Rectal smooth muscle tissue (tissue), 1 donor: ENCODE results near the gene CHPF.

Source experiments
- H3K27ac ChIP-seq: one replicate; pipeline ENCODE4 v1.7.0; 2013; ENCODE audit warnings: low read depth, low read length, inconsistent platforms
- H3K27me3 ChIP-seq: one replicate; pipeline ENCODE4 v1.7.0; 2013; ENCODE audit warnings: low read length; ENCODE audit not compliant: control insufficient read depth, insufficient read depth
- H3K36me3 ChIP-seq: one replicate; pipeline ENCODE4 v1.7.0; 2013; ENCODE audit warnings: low read length; ENCODE audit not compliant: control insufficient read depth, insufficient read depth
- H3K4me1 ChIP-seq: one replicate; pipeline ENCODE4 v1.7.0; 2013; ENCODE audit warnings: low read length; ENCODE audit not compliant: control insufficient read depth, insufficient read depth
- H3K4me3 ChIP-seq: one replicate; pipeline ENCODE4 v1.7.0; 2013; ENCODE audit warnings: low read length
- H3K9ac ChIP-seq: one replicate; pipeline ENCODE4 v1.7.0; 2013; ENCODE audit warnings: low read length

Gene CHPF

DNA sequence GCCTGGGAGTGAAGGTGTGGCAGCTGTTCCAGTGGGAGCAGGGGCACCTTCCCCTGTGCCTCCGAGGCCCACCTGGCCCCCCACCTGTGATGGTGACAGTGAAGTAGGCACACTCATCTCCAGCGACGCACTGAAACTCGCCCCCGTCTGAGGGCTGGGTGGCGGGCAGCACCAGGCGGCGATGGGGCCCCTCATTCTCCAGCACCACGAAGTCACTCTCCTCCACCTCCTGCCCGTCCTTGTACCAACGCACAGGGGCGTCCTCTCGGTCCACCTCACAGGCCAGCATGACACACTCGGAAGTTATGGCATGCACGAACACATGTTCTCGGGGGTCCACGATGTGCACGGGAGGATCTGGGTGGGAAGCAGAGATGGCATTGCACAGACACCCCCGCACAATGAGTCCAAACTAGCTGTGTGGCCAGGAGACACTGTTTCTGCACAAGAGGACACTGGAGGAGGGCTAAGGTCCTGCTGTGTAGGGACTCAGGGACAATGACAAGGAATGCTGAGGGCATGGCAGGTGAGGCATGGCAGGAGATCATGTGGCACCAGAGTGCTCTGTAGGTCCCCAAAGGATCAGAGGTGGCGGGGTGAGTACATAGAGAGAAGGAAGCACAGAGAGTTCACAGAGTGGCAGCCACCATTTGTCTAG, 19.8 kb upstream of the CHPF start:
- Histone ChIP-seq H3K27ac (no peak overlapping the region), H3K9ac (no peak overlapping the region), H3K4me3 (no peak overlapping the region), H3K36me3 (peaks cover 3% of the 10 kb centered on the region), H3K27me3 (no peaks in the 10 kb centered on the region), H3K4me1 (no peaks in the 10 kb centered on the region)

DNA sequence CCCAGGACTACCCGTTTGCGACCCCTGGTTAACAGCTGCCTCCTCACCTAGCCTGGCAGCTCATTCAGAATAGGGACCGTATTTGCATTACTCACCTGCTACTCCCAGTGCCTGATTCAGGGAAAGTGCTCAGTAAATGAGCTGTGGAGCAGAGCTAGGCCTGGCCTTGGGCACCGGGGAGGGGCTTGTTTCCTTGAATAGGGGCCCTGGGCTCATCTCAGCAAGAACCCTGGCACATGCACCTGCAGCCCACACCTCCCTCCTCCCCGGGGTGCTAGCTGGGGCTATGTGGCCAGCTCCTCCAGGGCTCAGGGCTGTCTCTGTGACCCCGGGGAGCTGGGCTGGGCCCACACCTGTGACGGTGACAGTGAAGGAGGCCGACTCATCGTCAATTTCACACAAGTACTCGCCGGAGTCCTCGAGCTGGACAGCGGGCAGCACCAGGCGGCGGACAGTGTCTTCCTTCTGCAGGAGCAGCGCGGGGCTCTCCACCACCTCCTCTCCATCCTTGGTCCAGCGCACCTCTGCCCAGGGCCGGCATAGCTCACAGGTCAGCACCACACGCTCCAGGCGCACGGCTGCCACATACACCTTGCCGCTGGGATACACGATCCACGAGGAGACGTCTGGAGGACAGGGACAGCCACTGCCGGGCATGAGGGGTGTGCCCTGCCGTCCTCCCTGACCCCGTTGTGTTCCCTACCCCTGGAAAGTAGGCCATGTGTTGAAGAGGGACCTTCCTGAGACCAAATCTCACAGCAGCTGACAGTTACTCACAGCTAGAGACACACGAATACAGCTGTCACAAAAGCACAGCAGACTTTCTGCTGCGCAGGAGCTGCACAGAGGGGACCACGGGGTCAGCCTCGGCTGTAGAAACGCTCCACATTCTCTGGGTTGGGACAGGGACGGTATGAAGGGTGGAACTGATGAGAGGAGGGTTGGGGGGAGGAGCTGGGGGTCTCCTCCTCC, 18.7 kb upstream of the CHPF start:
- H3K27ac ChIP-seq = no peak overlapping the region
- H3K4me1 ChIP-seq = no peaks in the 10 kb centered on the region
- H3K9ac ChIP-seq = no peak overlapping the region
- H3K4me3 ChIP-seq = no peak overlapping the region
- H3K27me3 ChIP-seq = no peaks in the 10 kb centered on the region
- peaks cover 3% of the 10 kb centered on the region for H3K36me3 ChIP-seq

DNA sequence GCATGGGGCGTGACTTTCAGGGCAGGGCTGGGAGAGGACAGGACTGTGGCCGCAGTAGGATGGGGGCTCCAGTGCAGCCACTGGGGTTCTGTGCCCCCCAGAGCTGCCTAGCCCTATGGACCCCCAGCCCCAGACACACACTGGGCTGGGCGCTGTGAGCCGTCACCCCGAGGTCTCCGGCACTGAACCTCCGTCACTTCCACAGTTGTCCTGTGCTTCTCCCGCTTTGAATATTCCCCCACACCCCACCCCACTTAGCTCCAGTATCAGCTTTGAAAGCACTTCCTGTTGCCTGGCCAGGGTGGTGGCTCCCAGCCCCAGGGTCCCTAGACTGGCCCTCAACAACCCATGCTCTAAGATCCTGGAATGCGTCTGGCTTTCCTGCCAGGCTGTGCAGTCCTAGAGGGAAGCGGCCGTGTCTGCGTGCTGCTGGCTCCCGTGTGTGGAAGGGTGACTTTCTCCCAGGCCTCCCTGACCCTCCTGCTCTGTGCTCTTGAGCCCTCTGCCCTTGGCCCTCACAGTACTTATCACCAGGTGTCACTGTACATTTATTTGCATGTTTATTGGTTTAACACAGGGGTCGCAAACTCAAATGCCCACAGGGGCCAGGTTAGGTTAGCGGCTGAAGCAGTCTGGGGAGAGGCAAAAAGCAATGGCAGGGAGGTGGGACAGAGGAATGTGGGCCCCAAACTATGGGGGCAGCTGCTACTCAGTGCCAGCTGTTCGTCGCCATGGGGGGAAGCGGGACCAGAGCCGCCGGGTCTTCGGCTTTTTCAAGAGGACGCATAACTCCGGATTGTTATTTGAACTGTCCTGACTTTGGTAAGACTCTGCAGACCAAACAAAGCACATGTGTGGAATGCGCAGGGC, 17.8 kb upstream of the CHPF start:
- H3K27me3 ChIP-seq = no peaks in the 10 kb centered on the region
- H3K4me3 ChIP-seq = no peak overlapping the region
- no peaks in the 10 kb centered on the region for H3K4me1 ChIP-seq
- no peak overlapping the region for H3K9ac ChIP-seq
- H3K36me3 ChIP-seq = no peaks in the 10 kb centered on the region
- no peak overlapping the region for H3K27ac ChIP-seq

DNA sequence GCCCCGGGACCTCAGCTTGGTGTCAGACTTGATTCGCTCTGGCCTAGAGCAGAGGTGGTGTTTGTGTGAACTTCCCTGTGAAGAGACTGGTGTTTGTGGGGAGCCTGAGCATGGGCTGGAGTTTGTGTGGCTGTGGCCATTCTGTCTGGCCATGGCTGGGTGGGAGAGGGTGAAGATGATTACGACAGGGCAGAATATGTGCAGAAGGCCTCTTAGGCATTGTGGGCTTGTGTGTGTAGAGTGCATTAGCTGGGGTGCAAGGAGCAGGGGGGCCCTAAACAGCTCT, 17.2 kb upstream of the CHPF start:
- H3K27ac ChIP-seq = no peak overlapping the region
- H3K27me3 ChIP-seq = no peaks in the 10 kb centered on the region
- H3K36me3 ChIP-seq = no peaks in the 10 kb centered on the region
- no peak overlapping the region for H3K4me3 ChIP-seq
- H3K4me1 ChIP-seq = no peaks in the 10 kb centered on the region
- no peak overlapping the region for H3K9ac ChIP-seq

DNA sequence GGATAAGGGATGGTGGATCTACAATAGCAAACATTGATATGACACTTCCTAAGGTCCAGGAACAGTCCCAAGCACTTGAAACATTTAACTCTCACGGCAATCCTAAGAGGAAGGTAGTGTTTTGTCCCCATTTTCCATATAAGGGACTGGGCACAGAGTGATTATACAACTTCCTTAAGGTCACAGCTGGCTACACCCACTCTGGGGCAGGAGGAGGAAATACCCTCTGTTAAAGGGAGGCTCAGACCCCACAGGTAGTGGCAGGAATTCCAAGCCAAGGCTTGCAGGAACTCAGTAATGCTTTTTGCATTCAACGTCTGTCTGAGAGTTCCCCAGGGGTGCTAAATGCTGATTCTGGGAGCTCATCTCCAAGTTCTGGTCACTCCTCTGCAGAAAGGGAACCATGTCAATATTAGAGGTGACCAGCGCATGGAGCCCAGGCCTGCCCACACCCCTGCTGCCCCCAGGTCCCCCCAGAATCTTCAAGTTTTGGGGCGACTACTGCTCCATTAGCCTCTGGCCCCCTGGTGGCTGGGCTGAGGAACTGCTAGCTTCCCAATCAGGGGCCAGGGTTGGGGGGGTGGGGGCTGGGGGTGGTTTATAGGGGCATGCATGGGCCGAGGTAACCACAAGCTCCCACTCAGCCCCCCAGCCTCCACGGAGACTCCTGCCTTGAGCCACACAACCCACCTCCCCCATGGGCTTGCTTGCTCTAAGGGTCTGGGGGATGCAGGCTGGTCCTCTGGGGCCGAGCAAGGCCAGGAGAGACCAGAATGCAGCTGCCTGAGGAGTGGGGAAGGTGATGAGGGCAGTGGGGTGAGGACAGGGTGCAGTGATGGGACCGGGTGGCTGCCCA, 16.7 kb upstream of the CHPF start:
- no peaks in the 10 kb centered on the region for H3K36me3 ChIP-seq
- H3K27ac ChIP-seq = no peak overlapping the region
- H3K4me3 ChIP-seq = no peak overlapping the region
- H3K27me3 ChIP-seq = no peaks in the 10 kb centered on the region
- H3K9ac ChIP-seq = no peak overlapping the region
- H3K4me1 ChIP-seq = no peaks in the 10 kb centered on the region

DNA sequence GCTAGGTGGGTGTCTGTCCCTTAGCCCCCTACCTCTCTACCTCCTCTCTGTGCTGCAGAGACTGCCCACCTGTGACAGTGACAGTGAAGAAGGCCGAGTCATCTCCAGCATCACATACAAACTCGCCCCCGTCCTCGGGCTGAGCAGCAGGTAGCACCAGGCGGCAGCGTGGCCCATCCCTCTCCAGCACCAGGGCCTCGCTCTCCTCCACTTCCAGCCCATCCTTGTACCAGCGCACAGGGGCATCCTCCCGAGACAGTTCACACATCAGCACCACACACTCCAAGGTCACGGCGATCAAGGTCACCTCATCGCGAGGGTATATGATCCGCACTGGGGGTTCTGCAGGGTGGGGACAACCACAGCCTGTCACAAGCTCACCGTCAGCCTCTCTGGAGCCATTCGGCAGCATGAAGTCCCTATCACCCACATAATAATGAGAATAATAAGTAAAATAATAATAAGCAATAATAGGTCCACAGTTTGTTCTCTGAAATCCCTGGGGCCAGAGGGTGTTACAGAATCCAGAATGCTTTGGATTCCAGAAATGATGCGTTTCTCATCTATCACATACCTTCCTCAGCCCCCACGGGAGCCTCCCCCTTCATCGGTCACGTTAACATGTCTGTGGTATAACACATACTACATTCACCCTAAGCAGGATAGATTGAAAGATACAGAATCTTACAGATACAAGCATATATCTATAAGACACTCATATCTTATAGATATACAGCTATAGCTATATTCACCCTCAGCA, 15.7 kb upstream of the CHPF start:
- no peak overlapping the region for H3K27ac ChIP-seq
- no peak overlapping the region for H3K4me3 ChIP-seq
- H3K9ac ChIP-seq = no peak overlapping the region

DNA sequence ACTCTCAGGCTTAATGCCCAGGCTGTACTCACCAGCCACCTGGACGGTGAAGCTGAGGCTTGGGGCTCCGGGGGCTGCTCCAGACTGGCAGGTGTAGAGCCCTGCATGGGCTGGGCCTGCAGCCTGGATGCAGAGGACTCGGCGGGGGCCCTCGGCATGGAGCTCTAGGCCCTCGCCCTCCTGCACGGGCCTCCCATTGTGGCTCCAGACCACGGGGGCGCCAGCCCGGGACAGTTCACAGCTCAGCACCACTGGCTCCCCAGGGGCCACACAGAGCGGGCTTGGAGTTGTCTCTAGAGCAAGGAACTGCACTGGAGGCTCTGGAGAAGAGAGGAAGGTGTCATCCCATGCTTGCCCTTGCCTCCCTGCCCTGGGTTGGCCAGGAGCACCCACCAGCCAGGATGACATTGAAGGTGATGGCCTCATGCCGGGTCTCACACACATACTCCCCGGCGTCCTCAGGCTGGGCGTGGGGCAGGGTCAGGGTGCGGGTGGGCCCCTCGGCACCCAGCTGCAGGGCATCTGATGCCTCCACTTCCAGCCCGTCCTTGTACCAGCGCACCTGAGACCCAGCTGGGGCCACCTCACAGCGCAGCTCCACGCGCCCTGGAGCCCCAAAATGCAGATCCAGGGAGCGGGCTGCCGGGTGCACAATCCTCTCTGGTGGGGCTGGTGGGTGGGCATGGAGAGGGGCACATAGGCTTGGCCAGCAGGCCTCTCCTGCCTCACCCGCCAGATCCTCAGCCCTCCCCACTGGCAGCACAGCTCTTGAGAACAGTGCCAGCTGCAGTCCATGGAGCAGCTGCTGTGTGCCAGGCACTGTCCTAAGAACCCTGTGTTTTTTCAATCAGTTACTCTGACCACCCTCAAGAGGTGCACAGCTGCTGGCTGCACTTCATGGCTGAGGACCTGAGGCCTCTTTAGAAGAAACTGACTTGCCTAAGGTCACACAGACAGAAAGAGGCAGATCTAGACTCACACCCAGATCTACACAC, 14.5 kb upstream of the CHPF start:
- Histone ChIP-seq H3K4me3 (no peak overlapping the region), H3K9ac (no peak overlapping the region), H3K27ac (no peak overlapping the region), H3K36me3 (no peaks in the 10 kb centered on the region), H3K4me1 (peaks cover under 1% of the 10 kb centered on the region), H3K27me3 (no peaks in the 10 kb centered on the region)

More for the DNA sequence above, 15.7 kb upstream of the CHPF start:
- Histone ChIP-seq H3K27me3 (no peaks in the 10 kb centered on the region), H3K36me3 (no peaks in the 10 kb centered on the region), H3K4me1 (no peaks in the 10 kb centered on the region)

DNA sequence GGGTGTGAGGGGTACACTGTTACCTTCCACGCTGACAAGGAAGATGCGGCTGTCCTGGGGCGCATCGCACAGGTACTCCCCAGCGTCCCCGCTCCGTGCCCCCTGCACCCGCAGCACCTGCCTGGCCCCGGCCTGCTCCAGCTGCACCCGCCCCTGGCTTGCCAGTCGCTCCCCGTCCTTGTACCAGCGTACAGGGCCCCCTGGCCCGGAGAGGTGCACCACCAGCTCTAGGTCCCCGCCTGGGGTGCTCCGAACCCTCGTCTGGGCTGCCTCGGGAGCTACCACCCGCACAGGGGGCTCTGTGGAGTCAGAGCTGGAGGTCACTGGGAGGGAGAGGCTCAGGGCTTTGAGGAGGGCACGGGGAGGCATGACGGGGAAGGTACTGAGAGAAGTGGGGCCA, 13.7 kb upstream of the CHPF start:
- no peaks in the 10 kb centered on the region for H3K27me3 ChIP-seq
- H3K4me1 ChIP-seq = peaks cover 3% of the 10 kb centered on the region
- H3K9ac ChIP-seq = no peak overlapping the region
- H3K36me3 ChIP-seq = no peaks in the 10 kb centered on the region
- H3K4me3 ChIP-seq = no peak overlapping the region
- H3K27ac ChIP-seq = no peak overlapping the region

DNA sequence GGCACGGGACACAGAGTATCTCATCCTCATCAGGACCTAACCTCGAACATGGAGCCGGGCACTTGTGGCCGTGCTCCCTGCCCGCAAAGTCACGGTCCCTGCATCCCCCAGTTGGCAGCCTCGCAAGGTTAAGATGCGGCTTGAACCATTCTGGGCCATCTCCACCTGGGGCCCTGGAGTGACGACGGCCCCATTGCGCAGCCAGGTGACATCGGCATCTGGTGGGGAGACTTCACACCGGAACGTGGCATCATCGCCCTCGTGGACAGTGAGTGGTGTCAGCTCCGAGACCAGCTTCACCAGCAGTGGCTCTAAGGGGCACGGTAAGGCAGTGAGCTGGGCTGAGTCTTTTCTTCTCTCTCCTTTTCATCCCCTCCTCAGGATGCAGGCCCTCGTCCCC, 12.8 kb upstream of the CHPF start:
- Histone ChIP-seq H3K27ac (no peak overlapping the region), H3K9ac (no peak overlapping the region), H3K27me3 (no peaks in the 10 kb centered on the region), H3K4me3 (no peak overlapping the region), H3K4me1 (peaks cover 6% of the 10 kb centered on the region), H3K36me3 (no peaks in the 10 kb centered on the region)

DNA sequence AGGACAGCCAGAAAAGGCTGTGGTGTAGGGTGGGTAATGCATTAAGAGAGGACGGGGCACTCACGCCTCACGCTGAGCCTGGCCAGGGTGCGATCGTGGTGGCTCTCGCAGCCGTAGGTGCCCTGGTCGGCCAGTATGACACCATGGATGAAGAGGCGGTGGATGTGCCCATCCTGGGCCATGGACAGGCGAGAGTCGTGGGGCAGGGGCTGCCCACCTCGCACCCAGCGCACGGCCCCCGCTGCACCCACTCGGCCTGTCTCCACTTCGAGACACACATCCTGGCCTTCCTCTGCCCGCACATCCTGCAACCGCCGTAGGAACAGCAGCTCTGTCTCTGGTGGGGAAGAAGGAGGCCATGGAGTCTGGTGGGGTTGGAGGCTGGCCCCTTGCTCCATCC, 12.3 kb upstream of the CHPF start:
- Histone ChIP-seq H3K27me3 (no peaks in the 10 kb centered on the region), H3K36me3 (no peaks in the 10 kb centered on the region), H3K4me1 (peaks cover 6% of the 10 kb centered on the region), H3K9ac (no peak overlapping the region), H3K27ac (no peak overlapping the region), H3K4me3 (no peak overlapping the region)
